ENCODE results near the gene GBGT1. TPM values are rescaled to one million over a fixed set of nuclear protein-coding genes. Genes with fewer than 3 reads are reported as not detected.

The GBGT1 gene
- total RNA-seq, 6 donors from 2014 or later, result 9.1 to 71.2 (median 36.0) TPM

GRCh38 chr9:133139246-133140173 lies 24.2 kb downstream of the GBGT1 start:
- no peaks in the 10 kb centered on the region for H3K36me3 ChIP-seq
- TF ChIP-seq POLR2A (IDR thresholded peaks at IDR 0.05), result no peak
- TF ChIP-seq, protein P1, sequence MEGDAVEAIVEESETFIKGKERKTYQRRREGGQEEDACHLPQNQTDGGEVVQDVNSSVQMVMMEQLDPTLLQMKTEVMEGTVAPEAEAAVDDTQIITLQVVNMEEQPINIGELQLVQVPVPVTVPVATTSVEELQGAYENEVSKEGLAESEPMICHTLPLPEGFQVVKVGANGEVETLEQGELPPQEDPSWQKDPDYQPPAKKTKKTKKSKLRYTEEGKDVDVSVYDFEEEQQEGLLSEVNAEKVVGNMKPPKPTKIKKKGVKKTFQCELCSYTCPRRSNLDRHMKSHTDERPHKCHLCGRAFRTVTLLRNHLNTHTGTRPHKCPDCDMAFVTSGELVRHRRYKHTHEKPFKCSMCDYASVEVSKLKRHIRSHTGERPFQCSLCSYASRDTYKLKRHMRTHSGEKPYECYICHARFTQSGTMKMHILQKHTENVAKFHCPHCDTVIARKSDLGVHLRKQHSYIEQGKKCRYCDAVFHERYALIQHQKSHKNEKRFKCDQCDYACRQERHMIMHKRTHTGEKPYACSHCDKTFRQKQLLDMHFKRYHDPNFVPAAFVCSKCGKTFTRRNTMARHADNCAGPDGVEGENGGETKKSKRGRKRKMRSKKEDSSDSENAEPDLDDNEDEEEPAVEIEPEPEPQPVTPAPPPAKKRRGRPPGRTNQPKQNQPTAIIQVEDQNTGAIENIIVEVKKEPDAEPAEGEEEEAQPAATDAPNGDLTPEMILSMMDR (IDR thresholded peaks at IDR 0.05), result no peak
- no peak for TF ChIP-seq EP300 (IDR thresholded peaks at IDR 0.05)
- no peak for TF ChIP-seq POLR2AphosphoS5 (IDR thresholded peaks at IDR 0.05)
- peaks cover 61 to 88% (median 78%) of the 10 kb centered on the region in 4 donors for H3K4me1 ChIP-seq
- H3K9me3 ChIP-seq, result no peaks in the 10 kb centered on the region
- H3K4me3 ChIP-seq, result no peak overlapping the region
- H3K27ac ChIP-seq, result peak overlapping the region in 2 of 4 donors; percentile 41 to 67
- 94 to 95% methylated on average over 11 to 17 of the region's 24 CpGs for WGBS, 2 donors
- ATAC-seq (ENCODE audit: low FRiP score in 2 of 2) (no peak), DNase-seq (peak in 1 of 2 donors; percentile 70)
- no peaks in the 10 kb centered on the region for H3K27me3 ChIP-seq

DNA sequence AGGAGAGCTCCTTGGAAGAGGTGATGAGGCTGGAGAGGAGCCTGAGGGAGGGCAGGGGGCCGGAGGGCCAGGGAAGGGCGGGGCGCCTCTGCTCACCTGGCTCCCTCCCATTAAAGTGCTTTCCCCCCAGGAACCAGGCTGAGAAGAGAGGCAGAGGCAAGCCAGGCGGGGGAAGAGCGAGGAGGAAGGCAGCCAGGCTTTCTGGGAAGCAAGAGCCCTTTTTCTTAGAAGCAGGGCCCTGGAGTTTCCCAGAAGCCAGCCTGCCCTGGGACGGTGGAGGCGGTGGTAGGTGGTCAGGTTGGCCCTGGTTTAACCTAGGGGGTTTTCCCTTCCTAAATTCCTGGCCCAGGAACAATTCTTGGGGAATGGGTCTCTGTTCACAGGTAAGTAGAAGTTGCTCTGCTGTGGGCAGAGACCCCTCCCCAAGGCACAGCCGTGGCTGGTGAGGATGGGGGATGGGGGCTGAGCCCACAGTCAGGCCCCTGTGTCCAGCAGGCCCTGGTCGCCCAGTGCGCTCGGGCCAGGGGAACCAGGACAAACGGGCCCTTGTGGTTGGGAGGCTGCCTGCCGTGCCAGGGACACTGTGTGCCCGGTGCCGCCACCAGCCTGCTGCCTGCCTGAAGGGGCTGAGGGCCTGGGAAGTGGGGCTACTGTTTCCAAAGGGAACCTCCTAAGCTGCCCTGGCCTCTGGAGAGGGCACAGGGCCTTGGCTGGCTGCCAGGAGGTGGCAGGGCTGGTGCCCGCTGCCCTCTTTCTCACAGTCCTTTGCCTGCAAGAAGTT lies 26.1 kb downstream of the GBGT1 start:
- Histone ChIP-seq H3K36me3 (no peaks in the 10 kb centered on the region), H3K4me3 (no peak overlapping the region), H3K4me1 (peaks cover 63 to 88% (median 80%) of the 10 kb centered on the region in 4 donors), H3K9me3 (no peaks in the 10 kb centered on the region), H3K27ac (peak overlapping the region; percentile 67 to 97 (median 85)), H3K27me3 (no peaks in the 10 kb centered on the region)
- 70 to 79% methylated on average over 5 to 16 of the region's 16 CpGs for WGBS, 2 donors
- ATAC-seq (ENCODE audit: low FRiP score in 2 of 2) (peak in 1 of 2 donors; percentile 45), DNase-seq (peak; percentile 89)
- peak; percentile 22 to 25 for TF ChIP-seq POLR2AphosphoS5 (IDR thresholded peaks at IDR 0.05)
- TF ChIP-seq EP300 (IDR thresholded peaks at IDR 0.05), result peak in 2 of 4 donors; percentile 51 to 65
- peak in 1 of 4 donors; percentile 17 for TF ChIP-seq POLR2A (IDR thresholded peaks at IDR 0.05)
- TF ChIP-seq, protein P1 (IDR thresholded peaks at IDR 0.05), result peak in 2 of 6 experiments; percentile 10 to 16

GRCh38 chr9:133135146-133135745 lies 28.5 kb downstream of the GBGT1 start:
- Histone ChIP-seq H3K4me3 (no peak overlapping the region), H3K36me3 (no peaks in the 10 kb centered on the region), H3K9me3 (no peaks in the 10 kb centered on the region), H3K4me1 (peaks cover 60 to 73% (median 63%) of the 10 kb centered on the region in 4 donors), H3K27ac (peak overlapping the region; percentile 86 to 97 (median 92)), H3K27me3 (no peaks in the 10 kb centered on the region)
- peak in 1 of 4 donors; percentile 27 for TF ChIP-seq EP300 (IDR thresholded peaks at IDR 0.05)
- TF ChIP-seq, protein P1 (IDR thresholded peaks at IDR 0.05), result no peak
- peak in 1 of 2 donors; percentile 69 for TF ChIP-seq POLR2AphosphoS5 (IDR thresholded peaks at IDR 0.05)
- peak in 1 of 4 donors; percentile 10 for TF ChIP-seq POLR2A (IDR thresholded peaks at IDR 0.05)
- WGBS, 2 donors, result 37% methylated on average over 8 of the region's 8 CpGs; no CpG with 5 or more reads in 1 of the 2 donors
- DNase-seq (peak; percentile 77 to 89), ATAC-seq (ENCODE audit: low FRiP score in 2 of 2) (peak; percentile 21 to 27)

- H3K4me1 ChIP-seq, result peaks cover 58 to 70% (median 63%) of the 10 kb centered on the region in 4 donors
- DNase-seq, result no peak
- TF ChIP-seq POLR2A (IDR thresholded peaks at IDR 0.05) (no peak), EP300 (IDR thresholded peaks at IDR 0.05) (no peak)
- TF ChIP-seq, protein P1 (IDR thresholded peaks at IDR 0.05), result no peak
- no peaks in the 10 kb centered on the region for H3K36me3 ChIP-seq
- ATAC-seq (ENCODE audit: low FRiP score in 2 of 2), result no peak
- H3K27ac ChIP-seq, result peak overlapping the region; percentile 86 to 97 (median 92)
- H3K9me3 ChIP-seq, result no peaks in the 10 kb centered on the region
- no peaks in the 10 kb centered on the region for H3K27me3 ChIP-seq
- H3K4me3 ChIP-seq, result no peak overlapping the region
- WGBS, 2 donors, result 61 to 68% methylated on average over 9 to 11 of the region's 11 CpGs
Observed at GRCh38 chr9:133134388-133135145, 29.1 kb downstream of the GBGT1 start.
